Neural crest cell (in vitro differentiated cells): Measurements from ENCODE around the gene FETUB. TPM values are rescaled to one million over a fixed set of nuclear protein-coding genes. Genes with fewer than 3 reads are reported as not detected.

Experiments
- DNase-seq: peaks from one replicate; pipeline ENCODE4 v3.0.0; 2021; ENCODE audit warnings: low read depth, mixed read lengths, low spot score
- H3K27ac Mint-ChIP-seq: one replicate; pipeline ENCODE4 v1.8.0; 2021; ENCODE audit warnings: mild to moderate bottlenecking, mixed read lengths; ENCODE audit not compliant: unreplicated experiment
- H3K27me3 Mint-ChIP-seq: 2 replicates; pipeline ENCODE4 v1.8.0; 2021; ENCODE audit warnings: low read depth, mild to moderate bottlenecking, mixed read lengths
- H3K36me3 Mint-ChIP-seq: 2 replicates; pipeline ENCODE4 v1.8.0; 2021; ENCODE audit warnings: low read depth, mild to moderate bottlenecking, mixed read lengths
- H3K4me1 Mint-ChIP-seq: 2 replicates; pipeline ENCODE4 v1.8.0; 2021; ENCODE audit warnings: mixed read lengths
- H3K4me3 Mint-ChIP-seq: one replicate; pipeline ENCODE4 v1.8.0; 2021; ENCODE audit warnings: mild to moderate bottlenecking, mixed read lengths
- H3K9me3 Mint-ChIP-seq: 2 replicates; pipeline ENCODE4 v1.8.0; 2021; ENCODE audit warnings: mixed read lengths
- total RNA-seq: library from RNA; stranded (reverse); gene quantifications from 2 replicates; pipeline ENCODE4 v1.2.1, GENCODE V29; 2021
- TF ChIP-seq, protein P1 (sequence below): fragments of 200-600 bp; sonication (generic); conservative IDR thresholded peaks from 2 replicates; pipeline ENCODE4 v1.5.0; 2021; ENCODE audit warnings: antibody characterized with exemption, mild to moderate bottlenecking

Gene FETUB
- total RNA-seq, 1 donor from 2014 or later = not detected

DNA sequence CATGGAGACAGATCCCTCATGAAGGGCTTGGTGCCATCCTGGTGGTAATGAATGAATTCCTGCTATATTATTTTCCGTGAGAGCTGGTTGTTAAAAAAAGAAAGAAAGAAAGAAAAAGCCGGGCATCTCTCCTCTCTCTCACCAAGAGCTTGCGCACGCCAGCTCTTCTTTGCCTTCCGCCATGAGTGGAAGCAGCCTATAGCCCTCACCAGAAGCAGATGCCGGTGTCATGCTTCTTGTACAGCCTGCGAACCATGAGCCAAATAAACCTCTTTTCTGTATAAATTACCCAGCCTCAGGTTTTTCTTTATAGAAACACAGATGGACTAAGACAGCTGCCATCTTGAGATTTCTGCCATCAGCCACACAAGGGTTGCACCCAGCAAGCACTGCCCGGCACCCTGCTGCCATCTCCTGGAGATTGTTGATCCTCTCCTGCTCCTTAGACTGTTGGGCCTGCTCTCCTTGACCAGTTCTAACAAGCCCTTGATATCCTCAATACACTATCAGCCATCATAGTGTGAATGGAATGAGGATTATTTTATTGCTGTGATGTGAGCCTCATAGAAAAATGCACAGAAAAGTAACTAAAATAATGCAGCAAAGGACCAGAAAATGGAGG lies 30.8 kb upstream of the FETUB start:
- H3K36me3 Mint-ChIP-seq = no peaks in the 10 kb centered on the region
- TF ChIP-seq, protein P1, sequence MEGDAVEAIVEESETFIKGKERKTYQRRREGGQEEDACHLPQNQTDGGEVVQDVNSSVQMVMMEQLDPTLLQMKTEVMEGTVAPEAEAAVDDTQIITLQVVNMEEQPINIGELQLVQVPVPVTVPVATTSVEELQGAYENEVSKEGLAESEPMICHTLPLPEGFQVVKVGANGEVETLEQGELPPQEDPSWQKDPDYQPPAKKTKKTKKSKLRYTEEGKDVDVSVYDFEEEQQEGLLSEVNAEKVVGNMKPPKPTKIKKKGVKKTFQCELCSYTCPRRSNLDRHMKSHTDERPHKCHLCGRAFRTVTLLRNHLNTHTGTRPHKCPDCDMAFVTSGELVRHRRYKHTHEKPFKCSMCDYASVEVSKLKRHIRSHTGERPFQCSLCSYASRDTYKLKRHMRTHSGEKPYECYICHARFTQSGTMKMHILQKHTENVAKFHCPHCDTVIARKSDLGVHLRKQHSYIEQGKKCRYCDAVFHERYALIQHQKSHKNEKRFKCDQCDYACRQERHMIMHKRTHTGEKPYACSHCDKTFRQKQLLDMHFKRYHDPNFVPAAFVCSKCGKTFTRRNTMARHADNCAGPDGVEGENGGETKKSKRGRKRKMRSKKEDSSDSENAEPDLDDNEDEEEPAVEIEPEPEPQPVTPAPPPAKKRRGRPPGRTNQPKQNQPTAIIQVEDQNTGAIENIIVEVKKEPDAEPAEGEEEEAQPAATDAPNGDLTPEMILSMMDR = peak; percentile 15
- no peaks in the 10 kb centered on the region for H3K4me1 Mint-ChIP-seq
- H3K9me3 Mint-ChIP-seq = no peaks in the 10 kb centered on the region
- no peak overlapping the region for H3K4me3 Mint-ChIP-seq
- H3K27me3 Mint-ChIP-seq = peaks cover 30% of the 10 kb centered on the region
- no peak overlapping the region for H3K27ac Mint-ChIP-seq
- no peak for DNase-seq

DNA sequence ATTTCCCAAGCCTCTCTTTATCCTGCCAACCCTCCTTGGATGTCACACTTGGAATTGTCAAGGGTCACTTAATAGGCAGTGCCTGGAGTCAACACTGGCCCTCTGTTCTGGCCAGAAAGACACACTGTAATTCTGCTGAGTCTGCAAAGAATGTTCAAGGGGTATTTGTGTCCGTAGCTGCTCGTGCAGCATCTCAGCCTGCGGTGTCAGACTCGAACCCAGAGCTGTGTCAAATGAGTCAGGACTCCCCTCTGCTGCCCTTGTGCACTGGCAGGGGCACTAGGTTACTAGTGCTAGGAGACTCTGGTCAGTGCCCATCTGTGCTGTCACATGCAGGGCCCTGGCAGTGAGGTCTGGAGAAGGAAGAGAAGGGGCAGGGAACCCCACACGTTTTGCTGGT lies 28.1 kb upstream of the FETUB start:
- DNase-seq = no peak
- H3K9me3 Mint-ChIP-seq = no peaks in the 10 kb centered on the region
- peaks cover 36% of the 10 kb centered on the region for H3K27me3 Mint-ChIP-seq
- no peaks in the 10 kb centered on the region for H3K36me3 Mint-ChIP-seq
- TF ChIP-seq, protein P1 = no peak
- no peak overlapping the region for H3K4me3 Mint-ChIP-seq
- no peak overlapping the region for H3K27ac Mint-ChIP-seq
- peaks cover 8% of the 10 kb centered on the region for H3K4me1 Mint-ChIP-seq

DNA sequence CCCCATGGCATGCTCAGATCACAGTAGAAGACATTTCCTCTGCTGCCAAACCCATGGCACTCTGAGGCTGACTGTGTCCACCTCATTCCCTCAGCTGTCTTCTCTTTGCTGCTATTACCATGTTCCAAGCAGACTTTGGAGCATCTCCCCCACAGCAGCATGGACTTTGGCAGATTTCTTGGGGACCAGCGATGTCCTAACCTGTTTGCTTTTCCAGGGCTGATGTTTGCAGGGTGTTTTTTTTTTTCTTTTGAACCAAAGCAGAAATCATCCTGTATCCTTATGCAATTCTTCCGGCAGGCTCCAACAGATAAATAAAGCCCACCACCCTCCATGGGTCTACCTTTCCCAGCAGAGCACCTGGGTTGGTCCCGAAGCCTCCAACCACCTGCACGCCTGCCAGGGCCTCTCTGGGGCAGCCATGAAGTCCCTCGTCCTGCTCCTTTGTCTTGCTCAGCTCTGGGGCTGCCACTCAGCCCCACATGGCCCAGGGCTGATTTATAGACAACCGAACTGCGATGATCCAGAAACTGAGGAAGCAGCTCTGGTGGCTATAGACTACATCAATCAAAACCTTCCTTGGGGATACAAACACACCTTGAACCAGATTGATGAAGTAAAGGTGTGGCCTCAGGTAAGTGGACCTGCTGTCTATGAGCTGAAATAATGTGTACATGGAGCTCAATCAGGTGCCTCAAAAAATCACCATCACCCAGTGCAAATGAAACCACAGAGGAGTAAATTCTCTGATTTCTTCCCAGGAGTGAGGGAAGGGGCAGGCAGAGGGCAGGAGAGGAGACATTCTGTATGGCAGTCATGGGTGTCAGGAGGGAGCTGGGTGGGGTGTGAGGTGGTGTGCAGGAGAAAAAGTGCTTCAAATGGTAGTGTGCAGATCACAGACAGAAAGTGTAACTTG lies 27.2 kb upstream of the FETUB start, which contains the start of gene AHSG:
TSS of gene AHSG (plus strand) at position 340 of the 916 bp plus-strand sequence. CDS start at position 422, 82 bp downstream.
- TF ChIP-seq, protein P1 = no peak
- H3K9me3 Mint-ChIP-seq = no peaks in the 10 kb centered on the region
- H3K4me3 Mint-ChIP-seq = no peak within 1 kb of the TSS

DNA sequence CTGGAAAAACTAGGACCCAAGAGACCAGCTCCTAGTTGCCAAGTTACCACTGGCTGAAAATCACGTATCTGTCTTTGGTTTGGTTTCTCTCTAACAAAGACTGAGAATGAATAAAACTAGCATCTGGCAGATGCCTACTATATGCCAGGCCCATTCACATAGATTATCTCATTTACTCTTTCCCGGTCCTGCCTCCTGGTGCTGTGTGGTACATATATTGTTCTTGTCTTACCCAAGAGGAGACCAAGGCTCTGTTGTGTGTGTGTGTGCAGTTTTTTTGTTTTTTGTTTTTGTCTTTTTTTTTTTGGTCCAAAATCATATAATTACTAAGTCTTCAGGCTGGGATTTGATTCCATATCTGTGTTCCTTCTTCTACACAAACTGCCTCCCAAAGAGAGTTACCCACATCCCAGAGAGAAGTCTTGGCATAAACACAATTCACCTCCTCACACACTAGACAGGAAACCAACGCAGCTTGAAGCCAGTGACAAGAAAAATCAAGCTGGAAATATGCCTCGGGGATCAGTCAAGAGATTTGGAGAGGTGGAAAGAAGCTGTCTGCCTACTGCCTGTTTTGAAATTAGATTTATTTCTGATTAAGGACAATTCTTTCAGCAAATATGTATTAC lies 26.4 kb upstream of the FETUB start:
- Mint-ChIP-seq H3K27ac (no peak overlapping the region), H3K4me1 (peaks cover 12% of the 10 kb centered on the region), H3K36me3 (no peaks in the 10 kb centered on the region), H3K9me3 (no peaks in the 10 kb centered on the region), H3K4me3 (no peak overlapping the region), H3K27me3 (peaks cover 53% of the 10 kb centered on the region)
- DNase-seq = no peak
- TF ChIP-seq, protein P1 = no peak

More for the DNA sequence above, 27.2 kb upstream of the FETUB start, which contains the start of gene AHSG:
- Mint-ChIP-seq H3K27me3 (peaks cover 45% of the 10 kb centered on the region), H3K36me3 (no peaks in the 10 kb centered on the region), H3K27ac (no peak within 1 kb of the TSS), H3K4me1 (peaks cover 12% of the 10 kb centered on the region)
- no peak for DNase-seq

DNA sequence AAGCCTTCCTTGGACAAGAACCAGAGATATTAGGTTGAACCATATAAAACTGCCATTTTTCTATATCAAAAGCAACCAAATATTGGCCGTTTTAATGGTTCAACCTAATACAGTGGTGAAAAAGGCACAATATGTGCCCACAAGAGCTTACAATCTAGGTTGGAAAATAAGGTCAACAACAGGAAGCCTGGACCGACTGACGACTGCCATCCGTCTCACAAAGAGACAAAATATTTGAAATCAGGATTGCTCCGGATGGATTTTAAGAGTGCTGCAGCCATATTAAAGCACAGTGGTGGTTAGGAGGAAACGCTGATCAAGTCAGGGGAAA lies 26.0 kb upstream of the FETUB start:
- peaks cover 12% of the 10 kb centered on the region for H3K4me1 Mint-ChIP-seq
- no peak overlapping the region for H3K27ac Mint-ChIP-seq
- TF ChIP-seq, protein P1 = no peak
- H3K9me3 Mint-ChIP-seq = no peaks in the 10 kb centered on the region
- H3K36me3 Mint-ChIP-seq = no peaks in the 10 kb centered on the region
- no peak for DNase-seq
- H3K27me3 Mint-ChIP-seq = peaks cover 54% of the 10 kb centered on the region
- no peak overlapping the region for H3K4me3 Mint-ChIP-seq
